Stimulated activated CD4-positive, alpha-beta T cell treated with anti-CD3 and anti-CD28 coated beads, Interleukin-1b, Interleukin-23, amount 100 ng/mL, for 1 hour (primary cell): ENCODE data around the gene CSH1.
"Not testable (repeated sequence)": the region's sequence is repeated elsewhere in the genome, so short reads cannot be mapped to it uniquely, and the experiment has no call there.

ENCODE experiments used
- DNase-seq, 2 donors: peaks; one replicate each; pipeline ENCODE4 v3.0.0-alpha.2; 2020; ENCODE audit warnings: low read depth in 2 of 2

Gene CSH1

DNA sequence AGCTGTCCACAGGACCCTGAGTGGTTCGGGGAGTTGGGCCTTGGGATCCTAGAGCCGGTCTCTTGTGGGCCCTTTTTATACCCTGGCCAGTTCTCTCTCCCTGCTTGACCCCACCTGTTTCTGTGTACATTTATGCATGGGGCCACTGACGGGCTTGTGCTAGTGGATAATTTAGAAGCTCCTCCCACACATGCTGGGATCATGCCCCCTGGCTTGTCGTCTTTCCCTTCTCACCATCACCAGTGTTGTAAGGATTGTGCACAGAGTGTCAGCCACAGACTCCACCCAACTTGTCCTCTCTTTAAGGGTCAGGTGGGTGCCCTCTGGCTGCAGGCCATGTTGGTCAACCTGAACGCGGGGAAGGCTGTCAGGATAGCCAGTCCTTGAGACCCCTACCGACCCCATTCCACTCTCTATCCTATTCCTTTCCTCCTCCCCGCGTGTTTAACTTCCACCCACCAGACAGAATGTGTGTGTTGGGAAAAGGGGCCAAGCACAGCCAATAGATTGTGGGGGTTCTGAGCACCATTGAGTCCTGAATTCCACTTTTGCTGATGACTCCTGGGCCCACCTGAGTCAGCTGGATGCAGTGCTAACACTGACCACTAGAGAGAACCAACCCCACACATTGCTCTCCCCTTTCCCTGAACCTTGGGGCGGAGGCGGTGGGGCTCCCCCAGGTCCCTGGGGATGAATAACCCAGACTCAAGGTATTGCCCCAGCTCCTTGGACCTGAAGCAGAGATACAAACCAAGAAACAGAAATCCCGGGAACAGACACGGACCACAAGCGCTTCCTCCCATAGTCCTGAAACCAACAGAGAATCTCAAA lies at the start of gene CSH1:
Gene CSH1 (minus strand): TSS at position 51 of the 831 bp plus-strand sequence. CDS start 63 bp downstream, outside the sequence.
- not testable (repeated sequence) for DNase-seq

- DNase-seq: no peak
Measured at GRCh38 chr17:63945784-63946439, 49.5 kb upstream of the CSH1 start.

DNA sequence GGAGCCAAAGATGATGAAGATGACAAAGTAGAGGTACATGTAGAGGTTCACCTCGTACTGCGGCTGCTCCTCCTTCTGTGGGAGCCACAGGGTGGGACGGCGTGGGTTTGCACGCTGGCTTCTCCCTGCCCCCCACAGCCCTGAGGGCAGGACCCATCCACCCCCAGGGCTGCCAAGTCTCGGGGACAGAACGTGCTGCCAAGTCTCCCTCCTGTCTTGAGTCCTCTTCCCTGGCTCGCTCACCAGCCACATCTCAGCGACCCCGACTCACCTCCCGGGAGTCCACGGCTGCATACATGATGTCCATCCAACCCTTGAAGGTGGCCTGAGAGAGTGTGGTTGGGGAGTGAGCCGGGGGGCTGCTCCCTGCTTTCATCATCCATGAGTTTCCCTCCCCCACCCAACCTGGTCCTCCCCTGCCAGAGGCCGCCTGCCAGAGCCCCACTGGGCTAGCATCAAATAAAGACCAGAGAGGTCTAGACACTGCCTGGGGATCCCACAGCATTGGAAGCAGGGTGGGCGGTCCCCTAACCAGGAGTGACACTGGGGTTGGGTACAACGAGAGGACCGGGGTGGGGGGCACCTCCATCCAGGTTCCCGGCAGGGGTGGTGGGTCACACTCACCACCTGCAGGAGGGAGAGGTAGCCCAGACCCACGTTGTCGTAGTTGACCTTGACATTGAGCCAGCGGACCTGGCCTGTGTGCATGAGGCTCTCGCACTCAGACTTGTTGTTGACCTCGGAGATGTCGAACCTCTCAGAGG lies 48.5 kb upstream of the CSH1 start:
- no peak for DNase-seq

GRCh38 chr17:63943745-63944144 lies 47.4 kb upstream of the CSH1 start:
- DNase-seq: no peak

GRCh38 chr17:63942309-63942985 lies 46.1 kb upstream of the CSH1 start:
- no peak for DNase-seq

DNA sequence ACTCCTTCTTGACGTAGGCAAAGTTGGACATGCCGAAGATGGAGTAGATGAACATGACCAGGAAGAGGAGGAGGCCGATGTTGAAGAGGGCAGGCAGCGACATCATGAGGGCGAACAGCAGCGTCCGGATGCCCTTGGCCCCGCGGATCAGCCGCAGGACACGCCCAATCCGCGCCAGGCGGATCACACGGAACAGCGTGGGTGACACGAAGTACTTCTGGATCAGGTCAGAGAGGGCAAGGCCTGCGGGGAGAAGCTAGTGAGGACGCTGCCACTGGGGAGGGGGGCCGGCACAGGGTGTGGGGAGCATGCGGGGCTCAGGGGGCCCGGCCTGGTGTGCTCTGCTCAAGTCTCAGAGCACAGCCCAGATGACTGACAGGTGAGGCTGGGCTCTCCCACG lies 45.4 kb upstream of the CSH1 start:
- DNase-seq: no peak

DNA sequence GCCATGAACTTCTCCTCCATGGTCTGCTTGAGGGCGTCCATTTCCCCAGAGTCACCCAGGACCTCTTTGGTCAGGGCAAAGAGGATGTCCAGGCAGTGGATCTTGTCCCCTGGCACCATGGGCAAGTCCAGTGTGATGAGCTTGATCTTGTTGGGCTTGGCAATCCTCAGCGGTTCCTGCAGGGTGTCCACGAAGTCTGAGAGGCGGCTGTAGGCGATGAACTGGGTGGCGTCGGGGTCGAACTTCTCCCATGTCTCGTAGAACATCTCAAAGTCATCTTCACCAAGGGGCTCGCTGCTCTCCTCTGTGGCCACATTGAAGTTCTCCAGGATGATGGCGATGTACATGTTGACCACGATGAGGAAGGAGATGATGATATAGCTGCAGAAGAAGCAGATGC lies 44.8 kb upstream of the CSH1 start:
- DNase-seq: no peak

DNA sequence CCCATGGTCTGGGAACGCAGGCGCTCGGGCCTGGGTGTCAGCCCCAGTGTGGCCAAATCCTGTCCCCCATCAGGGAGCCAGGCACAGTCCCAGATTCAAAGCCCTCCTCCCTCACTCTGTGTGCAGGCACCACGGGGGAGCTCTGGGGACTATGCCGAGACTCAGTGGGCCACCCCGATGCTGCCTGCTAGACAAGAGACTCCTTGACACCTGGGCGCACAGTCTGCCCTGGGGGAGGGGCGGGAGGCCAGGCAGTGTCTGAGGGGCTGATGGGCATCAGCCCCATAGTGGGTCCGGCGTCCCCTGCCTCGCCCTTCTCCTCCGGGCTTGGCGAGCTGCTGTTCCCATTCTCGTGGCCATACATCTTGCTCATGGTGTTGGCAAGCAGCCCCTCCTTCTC lies 44.2 kb upstream of the CSH1 start:
- no peak for DNase-seq

DNA sequence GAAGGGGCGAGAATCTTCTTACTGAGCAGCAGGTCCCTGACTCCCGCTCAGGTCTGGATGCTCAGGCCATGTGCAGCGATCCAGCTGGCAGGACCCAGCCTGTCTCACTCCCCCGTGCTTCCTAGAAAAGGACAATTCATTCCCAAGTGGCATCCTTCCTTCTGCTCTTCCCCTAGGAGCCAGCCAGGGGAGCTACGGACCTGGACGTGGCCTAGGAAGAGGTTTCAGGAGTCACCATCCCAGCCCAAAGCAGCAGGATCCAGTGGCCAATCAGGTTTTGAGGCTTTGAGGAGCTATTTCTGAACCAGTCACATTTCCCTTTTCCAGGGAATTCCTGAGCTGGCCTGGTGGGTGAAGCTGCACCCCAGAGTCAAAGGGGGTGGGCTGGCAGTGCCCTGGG lies 43.5 kb upstream of the CSH1 start:
- no peak for DNase-seq

DNA sequence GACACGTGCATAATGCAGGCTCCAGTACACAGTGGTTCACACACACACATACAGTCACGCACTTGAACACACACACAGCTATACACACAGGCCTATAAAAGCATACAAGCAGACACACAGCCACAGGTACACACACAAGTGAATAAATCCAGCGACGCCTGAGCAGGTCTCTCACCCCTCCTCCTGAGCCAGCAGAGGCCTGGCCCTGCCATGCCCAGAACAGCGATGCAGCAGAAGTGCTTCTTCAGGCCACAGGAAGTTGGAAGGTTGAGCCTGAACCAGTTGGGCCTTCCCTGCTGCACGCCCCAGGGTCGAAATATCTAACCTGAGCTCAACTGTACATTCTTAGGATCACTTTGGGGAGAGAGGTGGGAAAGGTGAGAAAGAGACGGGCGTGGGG lies 43.0 kb upstream of the CSH1 start:
- DNase-seq: no peak

GRCh38 chr17:63937920-63938319 lies 41.5 kb upstream of the CSH1 start:
- no peak for DNase-seq

DNA sequence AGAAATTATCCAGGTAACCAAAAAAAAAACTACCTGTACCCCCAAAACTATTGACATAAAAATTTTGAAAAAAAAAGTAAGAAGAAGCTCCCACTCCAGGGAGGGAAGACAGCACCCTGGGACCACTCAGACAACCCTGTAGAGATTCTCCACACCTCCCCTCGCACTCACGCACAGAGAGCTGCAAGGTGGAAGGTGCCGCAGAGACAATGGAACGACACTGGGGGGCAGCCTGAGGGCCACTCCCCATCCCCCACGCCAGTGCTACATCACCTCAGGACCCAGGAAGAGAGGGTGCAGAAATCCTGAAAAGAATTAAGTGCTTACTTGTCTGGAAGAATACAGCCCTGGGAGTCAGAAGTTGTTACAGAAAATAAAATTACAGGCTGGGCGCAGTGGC lies 40.9 kb upstream of the CSH1 start:
- DNase-seq: no peak

GRCh38 chr17:63934183-63935112 lies 38.1 kb upstream of the CSH1 start:
- no peak for DNase-seq

- DNase-seq: no peak
Measured at GRCh38 chr17:63933598-63933997, 37.2 kb upstream of the CSH1 start.

- no peak for DNase-seq
Measured at GRCh38 chr17:63932721-63933120, 36.3 kb upstream of the CSH1 start.

DNA sequence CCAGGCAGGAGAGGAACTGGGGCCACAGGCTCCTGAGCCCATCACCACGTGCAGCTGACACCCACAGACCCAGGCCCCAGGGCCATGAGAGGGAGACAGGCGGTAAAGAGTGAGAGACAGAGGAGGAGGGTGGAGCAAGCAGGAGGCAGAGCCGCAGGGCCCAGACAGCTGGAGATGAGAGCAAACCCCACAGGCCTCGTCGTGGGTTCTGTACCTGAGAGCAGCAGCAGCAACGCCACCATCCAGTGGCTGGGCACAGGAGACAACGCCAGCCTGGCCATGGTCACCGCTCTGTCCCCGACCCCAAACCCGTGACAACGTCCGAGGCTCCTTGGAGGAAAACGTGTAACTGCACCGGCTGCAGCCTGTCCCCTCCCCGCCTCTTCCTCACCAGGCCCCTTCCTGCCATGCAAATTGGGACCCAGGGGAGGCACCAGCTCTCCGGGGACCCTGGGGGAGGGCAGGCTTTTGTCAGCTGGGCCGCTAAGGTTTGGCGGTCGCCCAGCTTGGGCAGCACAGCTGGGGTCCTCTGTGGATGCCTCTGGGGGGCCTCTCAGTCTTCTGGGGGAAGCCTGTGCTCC lies 35.7 kb upstream of the CSH1 start, which contains the start of gene CD79B:
Gene CD79B (minus strand): TSS at position 351 of the 581 bp plus-strand sequence. CDS start 70 bp downstream, at position 281.
- no peak for DNase-seq

- peak in 1 of 2 donors; percentile 29 for DNase-seq
Measured at GRCh38 chr17:63930951-63931575, 34.7 kb upstream of the CSH1 start.

GRCh38 chr17:63929860-63930766 lies 33.7 kb upstream of the CSH1 start:
- DNase-seq: no peak
